Measurements from ENCODE around the gene WNT3.

WNT3 gene

GRCh38 chr17:46739982-46740381 lies 78.5 kb downstream of the WNT3 start:
- no peak for FAIRE-seq
- DNase-seq (ENCODE audit: insufficient read length, low spot score), result no peak

GRCh38 chr17:46738544-46738943 lies 79.9 kb downstream of the WNT3 start:
- FAIRE-seq, result no peak
- DNase-seq (ENCODE audit: insufficient read length, low spot score), result no peak

GRCh38 chr17:46737326-46737725 lies 81.2 kb downstream of the WNT3 start:
- DNase-seq (ENCODE audit: insufficient read length, low spot score) (no peak), FAIRE-seq (peak; percentile 14)

GRCh38 chr17:46736100-46736499 lies 82.4 kb downstream of the WNT3 start:
- FAIRE-seq (peak; percentile 88), DNase-seq (ENCODE audit: insufficient read length, low spot score) (no peak)

GRCh38 chr17:46733837-46734475 lies 84.5 kb downstream of the WNT3 start:
- no peak for FAIRE-seq

GRCh38 chr17:46732754-46733398 lies 85.6 kb downstream of the WNT3 start:
- FAIRE-seq (no peak), DNase-seq (ENCODE audit: insufficient read length, low spot score) (no peak)

More at GRCh38 chr17:46733837-46734475, 84.5 kb downstream of the WNT3 start:
- no peak for DNase-seq (ENCODE audit: insufficient read length, low spot score)

- DNase-seq (ENCODE audit: insufficient read length, low spot score), result no peak
- FAIRE-seq, result no peak
Observed at GRCh38 chr17:46732160-46732559, 86.3 kb downstream of the WNT3 start.

GRCh38 chr17:46730679-46731078 lies 87.8 kb downstream of the WNT3 start:
- DNase-seq (ENCODE audit: insufficient read length, low spot score), result no peak
- FAIRE-seq, result no peak

GRCh38 chr17:46730026-46730425 lies 88.5 kb downstream of the WNT3 start:
- FAIRE-seq, result no peak
- DNase-seq (ENCODE audit: insufficient read length, low spot score), result no peak

GRCh38 chr17:46727572-46728348 lies 90.7 kb downstream of the WNT3 start:
- DNase-seq (ENCODE audit: insufficient read length, low spot score) (no peak), FAIRE-seq (no peak)

GRCh38 chr17:46726206-46726605 lies 92.3 kb downstream of the WNT3 start:
- FAIRE-seq (peak; percentile 42), DNase-seq (ENCODE audit: insufficient read length, low spot score) (no peak)

GRCh38 chr17:46722662-46723285 lies 95.7 kb downstream of the WNT3 start:
- FAIRE-seq (no peak), DNase-seq (ENCODE audit: insufficient read length, low spot score) (no peak)

GRCh38 chr17:46720408-46720807 lies 98.1 kb downstream of the WNT3 start:
- FAIRE-seq (no peak), DNase-seq (ENCODE audit: insufficient read length, low spot score) (no peak)

GRCh38 chr17:46719891-46720290 lies 98.6 kb downstream of the WNT3 start:
- FAIRE-seq (no peak), DNase-seq (ENCODE audit: insufficient read length, low spot score) (no peak)

GRCh38 chr17:46717999-46718398 lies 100.5 kb downstream of the WNT3 start:
- DNase-seq (ENCODE audit: insufficient read length, low spot score), result no peak
- no peak for FAIRE-seq
